Measurements from ENCODE around the gene NTSR2. TPM values are rescaled to one million over a fixed set of nuclear protein-coding genes. Genes with fewer than 3 reads are reported as not detected.

Gene NTSR2
- total RNA-seq, 2 experiments from 2014 or later = not detected

GRCh38 chr2:11692966-11693521, 23.0 kb upstream of the NTSR2 start:
- peak; percentile 53 for ATAC-seq (ENCODE audit: low read depth)
- Mint-ChIP-seq H3K36me3 (no peaks in the 10 kb centered on the region), H3K9me3 (no peaks in the 10 kb centered on the region), H3K27ac (no peak overlapping the region), H3K4me1 (peaks cover 11% of the 10 kb centered on the region), H3K4me3 (no peak overlapping the region), H3K27me3 (peaks cover 6% of the 10 kb centered on the region)
- DNase-seq = peak; percentile 46
- POLR2A ChIA-PET = interaction anchor here (0.7 kb wide), 1 partner anchor 56 kb away, joined by 4 read pairs; no protein-coding TSS in a partner anchor

GRCh38 chr2:11691076-11691660, 21.2 kb upstream of the NTSR2 start:
- Mint-ChIP-seq H3K9me3 (no peaks in the 10 kb centered on the region), H3K4me3 (no peak overlapping the region), H3K4me1 (peaks cover 13% of the 10 kb centered on the region), H3K36me3 (no peaks in the 10 kb centered on the region), H3K27ac (no peak overlapping the region), H3K27me3 (peaks cover 8% of the 10 kb centered on the region)
- ATAC-seq (ENCODE audit: low read depth) (no peak), DNase-seq (no peak)
- POLR2A ChIA-PET = no interaction called here

- H3K36me3 Mint-ChIP-seq = no peaks in the 10 kb centered on the region
- peaks cover 13% of the 10 kb centered on the region for H3K4me1 Mint-ChIP-seq
- ATAC-seq (ENCODE audit: low read depth) (peak; percentile 95), DNase-seq (peak; percentile 87)
- peak overlapping the region; percentile 61 for H3K27ac Mint-ChIP-seq
- no peaks in the 10 kb centered on the region for H3K9me3 Mint-ChIP-seq
- peak overlapping the region; percentile 63 for H3K4me3 Mint-ChIP-seq
- POLR2A ChIA-PET = interaction anchor here (1.1 kb wide), 1 partner anchor 91 kb away, joined by 3 read pairs; no protein-coding TSS in a partner anchor
- peaks cover 17% of the 10 kb centered on the region for H3K27me3 Mint-ChIP-seq
These were observed 18.5 kb upstream of the NTSR2 start for GRCh38 chr2:11688222-11689069.

- POLR2A ChIA-PET = interaction anchor here (1.1 kb wide), 1 partner anchor 92 kb away, joined by 3 read pairs; no protein-coding TSS in a partner anchor
These were observed 17.7 kb upstream of the NTSR2 start for GRCh38 chr2:11687736-11688135.

GRCh38 chr2:11685906-11686470, 16.0 kb upstream of the NTSR2 start:
- Mint-ChIP-seq H3K36me3 (no peaks in the 10 kb centered on the region), H3K9me3 (no peaks in the 10 kb centered on the region), H3K4me1 (peaks cover 15% of the 10 kb centered on the region), H3K27ac (no peak overlapping the region), H3K4me3 (no peak overlapping the region), H3K27me3 (peaks cover 24% of the 10 kb centered on the region)
- no peak for ATAC-seq (ENCODE audit: low read depth)
- POLR2A ChIA-PET = no interaction called here
- no peak for DNase-seq

More at GRCh38 chr2:11687736-11688135, 17.7 kb upstream of the NTSR2 start:
- no peak for DNase-seq
- no peak overlapping the region for H3K27ac Mint-ChIP-seq
- no peaks in the 10 kb centered on the region for H3K9me3 Mint-ChIP-seq
- H3K4me3 Mint-ChIP-seq = peak overlapping the region; percentile 63
- H3K27me3 Mint-ChIP-seq = peaks cover 20% of the 10 kb centered on the region
- H3K36me3 Mint-ChIP-seq = no peaks in the 10 kb centered on the region
- no peak for ATAC-seq (ENCODE audit: low read depth)
- H3K4me1 Mint-ChIP-seq = peaks cover 11% of the 10 kb centered on the region

GRCh38 chr2:11684894-11685460, 15.0 kb upstream of the NTSR2 start:
- no peaks in the 10 kb centered on the region for H3K9me3 Mint-ChIP-seq
- ATAC-seq (ENCODE audit: low read depth) (no peak), DNase-seq (no peak)
- no peaks in the 10 kb centered on the region for H3K36me3 Mint-ChIP-seq
- peaks cover 15% of the 10 kb centered on the region for H3K4me1 Mint-ChIP-seq
- no peak overlapping the region for H3K4me3 Mint-ChIP-seq
- no peak overlapping the region for H3K27ac Mint-ChIP-seq
- POLR2A ChIA-PET = no interaction called here
- H3K27me3 Mint-ChIP-seq = peaks cover 24% of the 10 kb centered on the region

- POLR2A ChIA-PET = no interaction called here
- no peaks in the 10 kb centered on the region for H3K36me3 Mint-ChIP-seq
- peaks cover 15% of the 10 kb centered on the region for H3K4me1 Mint-ChIP-seq
- H3K9me3 Mint-ChIP-seq = no peaks in the 10 kb centered on the region
- peaks cover 27% of the 10 kb centered on the region for H3K27me3 Mint-ChIP-seq
- no peak overlapping the region for H3K27ac Mint-ChIP-seq
- H3K4me3 Mint-ChIP-seq = no peak overlapping the region
- DNase-seq = no peak
- no peak for ATAC-seq (ENCODE audit: low read depth)
These were observed 14.0 kb upstream of the NTSR2 start for GRCh38 chr2:11683966-11684365.

GRCh38 chr2:11683476-11683875, 13.5 kb upstream of the NTSR2 start:
- POLR2A ChIA-PET = no interaction called here
- Mint-ChIP-seq H3K27ac (no peak overlapping the region), H3K4me1 (peaks cover 11% of the 10 kb centered on the region), H3K27me3 (peaks cover 27% of the 10 kb centered on the region), H3K9me3 (no peaks in the 10 kb centered on the region), H3K4me3 (no peak overlapping the region), H3K36me3 (no peaks in the 10 kb centered on the region)
- DNase-seq (no peak), ATAC-seq (ENCODE audit: low read depth) (no peak)

- DNase-seq (no peak), ATAC-seq (ENCODE audit: low read depth) (no peak)
- no peaks in the 10 kb centered on the region for H3K36me3 Mint-ChIP-seq
- no peak overlapping the region for H3K4me3 Mint-ChIP-seq
- H3K4me1 Mint-ChIP-seq = peaks cover 5% of the 10 kb centered on the region
- peaks cover 33% of the 10 kb centered on the region for H3K27me3 Mint-ChIP-seq
- H3K27ac Mint-ChIP-seq = no peak overlapping the region
- POLR2A ChIA-PET = no interaction called here
- no peaks in the 10 kb centered on the region for H3K9me3 Mint-ChIP-seq
These were observed 12.6 kb upstream of the NTSR2 start for GRCh38 chr2:11682590-11682915.

GRCh38 chr2:11681722-11682589, 12.0 kb upstream of the NTSR2 start:
- POLR2A ChIA-PET = no interaction called here
- no peaks in the 10 kb centered on the region for H3K9me3 Mint-ChIP-seq
- H3K4me3 Mint-ChIP-seq = no peak overlapping the region

GRCh38 chr2:11680901-11681721, 11.1 kb upstream of the NTSR2 start:
- peaks cover 41% of the 10 kb centered on the region for H3K27me3 Mint-ChIP-seq
- no peak for ATAC-seq (ENCODE audit: low read depth)
- POLR2A ChIA-PET = no interaction called here
- no peaks in the 10 kb centered on the region for H3K9me3 Mint-ChIP-seq
- H3K27ac Mint-ChIP-seq = no peak overlapping the region
- H3K36me3 Mint-ChIP-seq = no peaks in the 10 kb centered on the region
- no peak overlapping the region for H3K4me3 Mint-ChIP-seq
- DNase-seq = no peak
- H3K4me1 Mint-ChIP-seq = peaks cover 5% of the 10 kb centered on the region

More at GRCh38 chr2:11681722-11682589, 12.0 kb upstream of the NTSR2 start:
- H3K27ac Mint-ChIP-seq = no peak overlapping the region
- peaks cover 34% of the 10 kb centered on the region for H3K27me3 Mint-ChIP-seq
- H3K36me3 Mint-ChIP-seq = no peaks in the 10 kb centered on the region
- DNase-seq = peak; percentile 71
- peaks cover 5% of the 10 kb centered on the region for H3K4me1 Mint-ChIP-seq
- peak; percentile 65 for ATAC-seq (ENCODE audit: low read depth)
